HCT116 (cell line): ENCODE results near the gene FGFR3. TPM values are rescaled to one million over a fixed set of nuclear protein-coding genes. Genes with fewer than 3 reads are reported as not detected.

Source experiments
- ATAC-seq: fragments of 200-7000 bp; cut with Tn5 transposase; 2 replicates; pipeline ENCODE4 v1.9.1; 2020; ENCODE audit warnings: mild to moderate bottlenecking, moderate library complexity
- BruUV-seq: library from RNA; stranded (reverse); fragments of 400-500 nt; replicated peaks from 2 replicates; lab custom pipeline; 2021; lab: Mats Ljungman, UMichigan
- CTCF ChIA-PET: fragments of 300-600 bp; sonication (Branson Sonifier 250); formaldehyde crosslinking; loops from one replicate; lab custom pipeline; 2021; ENCODE audit warnings: antibody characterized with exemption; lab: Charles Lee
- POLR2A ChIA-PET: fragments of 300-600, 350-600 bp; sonication (Branson Sonifier 250); formaldehyde crosslinking; loops from one replicate; lab custom pipeline; 2021; ENCODE audit warnings: antibody characterized with exemption; lab: Charles Lee
- RAD21 ChIA-PET, 2 experiments: fragments of 300-600 bp; sonication (Branson Sonifier 250); formaldehyde crosslinking; loops; one replicate each; lab custom pipeline; 2023; ENCODE audit warnings: low total read pairs in 2 of 2; ENCODE audit not compliant: uncharacterized antibody in 2 of 2, unreplicated experiment in 2 of 2, low non-redundant PET in 1 of 2; lab: Charles Lee
- DNase-seq: peaks from one replicate; pipeline ENCODE4 v3.0.0-alpha.2; 2010; ENCODE audit warnings: low read depth, low spot score
- H2AFZ ChIP-seq: fragments of 200-600 bp; shearing (Covaris generic), sonication (generic); 2 replicates; pipeline ENCODE4 v1.6.1; 2017; ENCODE audit warnings: low read depth, mixed run types, mixed read lengths, antibody characterized with exemption, low read length; ENCODE audit not compliant: poor library complexity, severe bottlenecking
- H3K27ac ChIP-seq: 2 replicates; pipeline ENCODE4 v1.5.1; 2012; ENCODE audit warnings: low read depth, low read length
- H3K27me3 ChIP-seq: fragments of 200-600 bp; sonication (generic); 2 replicates; pipeline ENCODE4 v1.6.1; 2016; ENCODE audit warnings: mixed run types, low read length, mixed read lengths; ENCODE audit not compliant: insufficient read depth
- H3K36me3 ChIP-seq, 2 experiments: fragments of 200-500 bp in 1 of 2; fragments of 200-600 bp in 1 of 2; sonication (Bioruptor generic) in 1 of 2; sonication (generic) in 1 of 2; 2 replicates each; pipeline versions ENCODE4 v1.5.1 to v1.6.1; 2014 to 2016; ENCODE audit warnings: low read length in 2 of 2, inconsistent platforms in 1 of 2, mixed read lengths in 1 of 2, mixed run types in 1 of 2; ENCODE audit not compliant: insufficient read depth in 2 of 2, control insufficient read depth in 1 of 2
- H3K4me1 ChIP-seq, 2 experiments: fragments of 200-600 bp in 1 of 2; sonication (generic) in 1 of 2; 2 replicates each; pipeline versions ENCODE4 v1.5.1 to v1.6.1; 2012 to 2017; ENCODE audit warnings: low read length in 2 of 2, inconsistent platforms in 1 of 2, mild to moderate bottlenecking in 1 of 2, mixed read lengths in 1 of 2, mixed run types in 1 of 2, moderate library complexity in 1 of 2; ENCODE audit not compliant: insufficient read depth in 2 of 2, control insufficient read depth in 1 of 2
- H3K4me2 ChIP-seq: fragments of 200-600 bp; sonication (generic); 2 replicates; pipeline ENCODE4 v1.6.1; 2017; ENCODE audit warnings: mixed run types, low read length, mixed read lengths
- H3K4me3 ChIP-seq, 2 experiments: fragments of 200-600 bp in 1 of 2; sonication (generic) in 1 of 2; replicated peaks in 1 of 2; 2 replicates each; pipeline ENCODE4 v1.5.1; 2011 to 2016; ENCODE audit warnings: low read length in 2 of 2, control low read depth in 1 of 2, low read depth in 1 of 2, mild to moderate bottlenecking in 1 of 2, mixed read lengths in 1 of 2, mixed run types in 1 of 2
- H3K79me2 ChIP-seq: fragments of 200-600 bp; sonication (generic); 2 replicates; pipeline ENCODE4 v1.6.1; 2017; ENCODE audit warnings: mild to moderate bottlenecking, mixed run types, low read length, moderate library complexity, mixed read lengths; ENCODE audit not compliant: insufficient read depth
- H3K9ac ChIP-seq: fragments of 200-600 bp; sonication (generic); 2 replicates; pipeline ENCODE4 v1.6.1; 2016; ENCODE audit warnings: low read length, mixed read lengths
- H3K9me2 ChIP-seq: fragments of 200-600 bp; sonication (generic), shearing (Covaris generic); 2 replicates; pipeline ENCODE4 v1.6.1; 2017; ENCODE audit warnings: mixed run types, mild to moderate bottlenecking, moderate library complexity; ENCODE audit not compliant: insufficient read depth
- H3K9me3 ChIP-seq, 2 experiments: fragments of 200-500 bp in 1 of 2; fragments of 200-600 bp in 1 of 2; sonication (Bioruptor generic) in 1 of 2; sonication (generic) in 1 of 2; 2 replicates each; pipeline ENCODE4 v1.6.1; 2014 to 2017; ENCODE audit warnings: low read length in 2 of 2, mixed read lengths in 2 of 2, inconsistent platforms in 1 of 2, low read depth in 1 of 2, mild to moderate bottlenecking in 1 of 2, mixed run types in 1 of 2, moderate library complexity in 1 of 2; ENCODE audit not compliant: control insufficient read depth in 1 of 2, insufficient read depth in 1 of 2
- H4K20me1 ChIP-seq: fragments of 200-600 bp; sonication (generic), shearing (Covaris generic); 2 replicates; pipeline ENCODE4 v1.6.1; 2017; ENCODE audit warnings: mixed run types, mild to moderate bottlenecking, moderate library complexity; ENCODE audit not compliant: insufficient read depth
- CBX3 ChIP-seq: IDR thresholded peaks from 2 replicates; pipeline ENCODE4 v1.6.1; 2012; ENCODE audit warnings: low read depth
- CEBPB ChIP-seq: IDR thresholded peaks from 2 replicates; pipeline ENCODE4 v1.6.1; 2012; ENCODE audit warnings: low read depth
- EGR1 ChIP-seq: IDR thresholded peaks from 2 replicates; pipeline ENCODE4 v1.6.1; 2012; ENCODE audit warnings: low read depth
- EZH2 ChIP-seq: fragments of 200-600 bp; sonication (generic); IDR thresholded peaks from 2 replicates; pipeline ENCODE4 v1.6.1; 2017; ENCODE audit warnings: antibody characterized with exemption, mixed run types
- JUND ChIP-seq: IDR thresholded peaks from 2 replicates; pipeline ENCODE4 v1.6.1; 2012
- POLR2A ChIP-seq: IDR thresholded peaks from 2 replicates; pipeline ENCODE4 v1.7.0; 2011; ENCODE audit warnings: borderline replicate concordance; ENCODE audit not compliant: insufficient read depth, insufficient read length; ENCODE audit errors: extremely low read depth
- RAD21 ChIP-seq: IDR thresholded peaks from 2 replicates; pipeline ENCODE4 v1.6.1; 2012; ENCODE audit warnings: low read depth, mild to moderate bottlenecking
- SIN3A ChIP-seq: IDR thresholded peaks from 2 replicates; pipeline ENCODE4 v1.6.1; 2012; ENCODE audit warnings: low read depth
- SP1 ChIP-seq: IDR thresholded peaks from 2 replicates; pipeline ENCODE4 v1.6.1; 2012; ENCODE audit warnings: low read depth
- TCF7L2 ChIP-seq: IDR thresholded peaks from 2 replicates; pipeline ENCODE4 v1.7.0; 2011; ENCODE audit warnings: borderline replicate concordance, inconsistent platforms; ENCODE audit not compliant: insufficient read depth, insufficient read length; ENCODE audit errors: extremely low read depth
- ZFX ChIP-seq: fragments of 450-650 bp; IDR thresholded peaks from 2 replicates; pipeline ENCODE4 v1.6.1; 2017
- intact Hi-C: fragments of 100-400 bp; cut with micrococcal nuclease; formaldehyde crosslinking; loops from 2 replicates; pipeline ENCODE4 v1.10.0; 2022
- total RNA-seq: library from RNA; stranded (reverse); gene quantifications from one replicate; pipeline ENCODE4 v1.2.1, GENCODE V29; 2021; ENCODE audit not compliant: unreplicated experiment
- TF ChIP-seq, protein P1 (sequence below): IDR thresholded peaks from 2 replicates; pipeline ENCODE4 v1.6.1; 2012; ENCODE audit warnings: low read depth
- TF ChIP-seq, protein P2 (sequence below): IDR thresholded peaks from 2 replicates; pipeline ENCODE4 v1.6.1; 2012
- TF ChIP-seq, protein P3 (sequence below), 3 experiments: fragments of 200-600 bp in 1 of 3; sonication (generic) in 1 of 3; IDR thresholded peaks in 2 of 3; conservative IDR thresholded peaks in 1 of 3; 2 replicates each; pipeline ENCODE4 v1.5.1; 2012 to 2017; ENCODE audit warnings: low read depth in 2 of 3, low read length in 2 of 3, antibody characterized with exemption in 1 of 3, borderline replicate concordance in 1 of 3, control low read depth in 1 of 3, mild to moderate bottlenecking in 1 of 3, mixed read lengths in 1 of 3, mixed run types in 1 of 3, moderate library complexity in 1 of 3; ENCODE audit not compliant: insufficient read depth in 1 of 3

The FGFR3 gene
- total RNA-seq, 1 experiment from 2014 or later, result 31.7 TPM

DNA sequence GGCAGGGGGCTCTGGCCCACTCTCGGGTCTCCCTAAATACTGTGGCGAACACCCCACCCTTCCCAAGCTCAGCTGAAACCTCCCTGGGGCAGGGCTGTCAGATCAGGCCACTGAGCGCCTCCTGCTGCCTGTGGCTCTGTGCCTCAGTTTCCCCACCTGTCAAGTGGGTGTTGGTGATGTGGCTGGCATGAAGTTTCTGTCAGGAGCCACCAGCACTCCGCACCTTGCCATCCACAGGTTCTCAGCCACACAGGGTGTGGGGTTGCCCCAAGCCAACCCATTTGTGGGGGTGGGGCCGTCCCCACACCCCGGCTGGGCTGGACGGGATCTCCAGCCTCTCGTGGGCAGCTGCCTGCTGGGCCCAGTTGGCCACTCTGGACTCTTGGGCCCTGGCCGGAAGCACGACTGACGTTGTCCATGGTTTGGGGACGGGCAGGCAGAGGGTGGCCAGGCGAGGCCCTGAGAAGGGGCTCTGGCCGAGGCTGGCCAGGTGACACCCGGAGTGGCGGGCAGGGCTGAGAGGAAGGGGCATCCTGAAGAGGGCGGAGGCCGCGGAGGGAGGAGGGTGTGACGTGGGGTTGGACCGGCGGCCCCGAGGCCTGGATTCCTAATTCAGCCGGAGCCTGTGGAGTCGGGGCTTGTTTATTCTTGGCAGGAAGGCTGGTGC lies 5.5 kb upstream of the FGFR3 start:
- H3K9ac ChIP-seq, result no peak overlapping the region
- ChIA-PET POLR2A (no interaction called here), CTCF (interaction anchor here (0.6 kb wide), 1 partner anchor 25 kb away, joined by 3 read pairs; no protein-coding TSS in a partner anchor), RAD21 (no interaction called here)
- peaks cover 0 to 6% of the 10 kb centered on the region in 2 experiments; a peak in 3 of 4 replicates for H3K4me1 ChIP-seq
- no TSS peak for BruUV-seq
- no peaks in the 10 kb centered on the region for H3K79me2 ChIP-seq
- no peak overlapping the region for H3K27ac ChIP-seq
- H3K9me3 ChIP-seq, result no peaks in the 10 kb centered on the region
- no peaks in the 10 kb centered on the region for H3K36me3 ChIP-seq
- no peaks in the 10 kb centered on the region for H3K9me2 ChIP-seq
- DNase-seq (no peak), ATAC-seq (no peak)
- H2AFZ ChIP-seq, result no peak overlapping the region
- H3K27me3 ChIP-seq, result no peaks in the 10 kb centered on the region
- intact Hi-C loops, result no loop called here
- no peaks in the 10 kb centered on the region for H4K20me1 ChIP-seq
- TF ChIP-seq ZFX, result no peak
- no peak for TF ChIP-seq CBX3
- TF ChIP-seq RAD21, result no peak
- TF ChIP-seq POLR2A, result no peak
- H3K4me3 ChIP-seq, result no peak overlapping the region
- H3K4me2 ChIP-seq, result no peak overlapping the region

DNA sequence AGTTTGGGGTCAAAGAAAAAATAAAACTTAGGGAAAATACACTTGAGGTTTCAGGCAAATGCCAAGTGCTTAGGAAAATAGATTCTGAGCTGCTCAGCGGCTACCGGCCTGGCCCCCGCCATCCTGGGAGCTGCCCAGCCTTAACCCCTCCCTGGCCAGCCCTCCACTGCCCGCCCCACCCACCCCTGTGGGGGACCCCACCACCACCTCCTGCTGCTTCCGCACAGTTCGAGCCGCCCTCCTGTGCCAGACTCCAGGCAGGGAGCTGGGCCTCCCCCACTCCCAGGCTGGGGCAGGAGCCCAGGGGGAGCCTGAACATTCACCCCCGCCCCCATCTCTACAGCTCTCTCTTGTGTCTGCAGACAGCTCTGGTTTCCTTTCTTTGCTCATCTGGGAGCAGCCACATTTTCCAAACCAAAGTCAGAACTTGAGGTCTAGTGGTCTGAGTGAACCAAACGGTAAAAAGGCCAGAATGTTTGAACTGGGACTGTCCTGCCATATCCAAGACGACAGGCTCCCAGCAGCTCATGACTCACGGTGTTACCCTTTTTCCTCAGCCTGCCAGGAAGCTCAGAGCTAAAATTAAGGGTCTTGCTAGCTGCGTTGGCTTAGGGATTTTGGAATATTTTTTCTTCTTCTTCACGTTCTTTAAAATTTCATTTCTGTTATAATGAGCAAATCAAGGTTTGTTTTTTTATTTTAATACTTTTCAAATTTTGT lies 4.7 kb upstream of the FGFR3 start:
- H3K4me2 ChIP-seq, result no peak overlapping the region
- H3K9ac ChIP-seq, result no peak overlapping the region
- ChIA-PET POLR2A (no interaction called here), RAD21 (no interaction called here), CTCF (interaction anchor here (0.6 kb wide), 1 partner anchor 24 kb away, joined by 3 read pairs; no protein-coding TSS in a partner anchor)
- no peak overlapping the region for H3K4me3 ChIP-seq
- no peaks in the 10 kb centered on the region for H4K20me1 ChIP-seq
- no peaks in the 10 kb centered on the region for H3K9me2 ChIP-seq
- ATAC-seq (no peak), DNase-seq (no peak)
- H2AFZ ChIP-seq, result no peak overlapping the region
- no peaks in the 10 kb centered on the region for H3K36me3 ChIP-seq
- no TSS peak for BruUV-seq
- H3K9me3 ChIP-seq, result no peaks in the 10 kb centered on the region
- no peaks in the 10 kb centered on the region for H3K79me2 ChIP-seq
- H3K4me1 ChIP-seq, result peaks cover 0 to 9% of the 10 kb centered on the region in 2 experiments; a peak in 3 of 4 replicates
- intact Hi-C loops, result no loop called here
- H3K27ac ChIP-seq, result no peak overlapping the region
- no peaks in the 10 kb centered on the region for H3K27me3 ChIP-seq
- TF ChIP-seq EZH2 (no peak), TCF7L2 (no peak), JUND (no peak), EGR1 (no peak), SP1 (no peak), POLR2A (no peak), CEBPB (no peak), SIN3A (no peak)
- TF ChIP-seq, protein P1, sequence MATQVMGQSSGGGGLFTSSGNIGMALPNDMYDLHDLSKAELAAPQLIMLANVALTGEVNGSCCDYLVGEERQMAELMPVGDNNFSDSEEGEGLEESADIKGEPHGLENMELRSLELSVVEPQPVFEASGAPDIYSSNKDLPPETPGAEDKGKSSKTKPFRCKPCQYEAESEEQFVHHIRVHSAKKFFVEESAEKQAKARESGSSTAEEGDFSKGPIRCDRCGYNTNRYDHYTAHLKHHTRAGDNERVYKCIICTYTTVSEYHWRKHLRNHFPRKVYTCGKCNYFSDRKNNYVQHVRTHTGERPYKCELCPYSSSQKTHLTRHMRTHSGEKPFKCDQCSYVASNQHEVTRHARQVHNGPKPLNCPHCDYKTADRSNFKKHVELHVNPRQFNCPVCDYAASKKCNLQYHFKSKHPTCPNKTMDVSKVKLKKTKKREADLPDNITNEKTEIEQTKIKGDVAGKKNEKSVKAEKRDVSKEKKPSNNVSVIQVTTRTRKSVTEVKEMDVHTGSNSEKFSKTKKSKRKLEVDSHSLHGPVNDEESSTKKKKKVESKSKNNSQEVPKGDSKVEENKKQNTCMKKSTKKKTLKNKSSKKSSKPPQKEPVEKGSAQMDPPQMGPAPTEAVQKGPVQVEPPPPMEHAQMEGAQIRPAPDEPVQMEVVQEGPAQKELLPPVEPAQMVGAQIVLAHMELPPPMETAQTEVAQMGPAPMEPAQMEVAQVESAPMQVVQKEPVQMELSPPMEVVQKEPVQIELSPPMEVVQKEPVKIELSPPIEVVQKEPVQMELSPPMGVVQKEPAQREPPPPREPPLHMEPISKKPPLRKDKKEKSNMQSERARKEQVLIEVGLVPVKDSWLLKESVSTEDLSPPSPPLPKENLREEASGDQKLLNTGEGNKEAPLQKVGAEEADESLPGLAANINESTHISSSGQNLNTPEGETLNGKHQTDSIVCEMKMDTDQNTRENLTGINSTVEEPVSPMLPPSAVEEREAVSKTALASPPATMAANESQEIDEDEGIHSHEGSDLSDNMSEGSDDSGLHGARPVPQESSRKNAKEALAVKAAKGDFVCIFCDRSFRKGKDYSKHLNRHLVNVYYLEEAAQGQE, result no peak
- TF ChIP-seq, protein P2, sequence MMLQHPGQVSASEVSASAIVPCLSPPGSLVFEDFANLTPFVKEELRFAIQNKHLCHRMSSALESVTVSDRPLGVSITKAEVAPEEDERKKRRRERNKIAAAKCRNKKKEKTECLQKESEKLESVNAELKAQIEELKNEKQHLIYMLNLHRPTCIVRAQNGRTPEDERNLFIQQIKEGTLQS, result no peak
- TF ChIP-seq, protein P3, sequence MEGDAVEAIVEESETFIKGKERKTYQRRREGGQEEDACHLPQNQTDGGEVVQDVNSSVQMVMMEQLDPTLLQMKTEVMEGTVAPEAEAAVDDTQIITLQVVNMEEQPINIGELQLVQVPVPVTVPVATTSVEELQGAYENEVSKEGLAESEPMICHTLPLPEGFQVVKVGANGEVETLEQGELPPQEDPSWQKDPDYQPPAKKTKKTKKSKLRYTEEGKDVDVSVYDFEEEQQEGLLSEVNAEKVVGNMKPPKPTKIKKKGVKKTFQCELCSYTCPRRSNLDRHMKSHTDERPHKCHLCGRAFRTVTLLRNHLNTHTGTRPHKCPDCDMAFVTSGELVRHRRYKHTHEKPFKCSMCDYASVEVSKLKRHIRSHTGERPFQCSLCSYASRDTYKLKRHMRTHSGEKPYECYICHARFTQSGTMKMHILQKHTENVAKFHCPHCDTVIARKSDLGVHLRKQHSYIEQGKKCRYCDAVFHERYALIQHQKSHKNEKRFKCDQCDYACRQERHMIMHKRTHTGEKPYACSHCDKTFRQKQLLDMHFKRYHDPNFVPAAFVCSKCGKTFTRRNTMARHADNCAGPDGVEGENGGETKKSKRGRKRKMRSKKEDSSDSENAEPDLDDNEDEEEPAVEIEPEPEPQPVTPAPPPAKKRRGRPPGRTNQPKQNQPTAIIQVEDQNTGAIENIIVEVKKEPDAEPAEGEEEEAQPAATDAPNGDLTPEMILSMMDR (IDR thresholded peaks at IDR 0.05 in 2 of 3, conservative IDR thresholded peaks at IDR 0.05 in 1 of 3; ENCODE audit: borderline replicate concordance in 1 of 3, insufficient read depth in 1 of 3, low read depth in 2 of 3, low read length in 2 of 3), result no peak
